SK-N-MC (cell line): ENCODE measurements around the gene CUX1.

Experiments
- EZH2 ChIP-seq: fragments of 200-600 bp; sonication (generic); IDR thresholded peaks from one replicate; pipeline ENCODE4 v1.6.1; 2017; ENCODE audit warnings: antibody characterized with exemption
- FOXP2 ChIP-seq: optimal IDR thresholded peaks from 2 replicates; pipeline ENCODE3; 2011; ENCODE audit warnings: mild to moderate bottlenecking, moderate library complexity; ENCODE audit not compliant: insufficient read depth; ENCODE audit errors: extremely low read length, control extremely low read depth
- POLR2AphosphoS5 ChIP-seq: IDR thresholded peaks from 2 replicates; pipeline ENCODE4 v1.6.1; 2012; ENCODE audit warnings: mild to moderate bottlenecking, low read depth, low read length, borderline replicate concordance

- no peak for TF ChIP-seq POLR2AphosphoS5
- no peak for TF ChIP-seq EZH2
- no peak for TF ChIP-seq FOXP2
These were observed 86.1 kb downstream of the CUX1 start for GRCh38 chr7:101903515-101903868.
